Measurements from ENCODE around the gene TCF3. TPM values are rescaled to one million over a fixed set of nuclear protein-coding genes. Genes with fewer than 3 reads are reported as not detected.
A peak's percentile ranks its signal among the peaks of the same experiment; 100 is the strongest.

The TCF3 gene
- total and polyA plus RNA-seq, 4 donors, result 5.2 to 119 (median 12.8) TPM

- Histone ChIP-seq H3K27me3 (ENCODE audit: control insufficient read depth in 4 of 4, insufficient read depth in 4 of 4, low read length in 3 of 4) (no peaks in the 10 kb centered on the region), H3K9ac (ENCODE audit: low read depth in 1 of 2, low read length in 2 of 2) (peak overlapping the region; percentile 27 to 31), H3K4me1 (ENCODE audit: control insufficient read depth in 4 of 4, insufficient read depth in 4 of 4, low read length in 3 of 4) (peaks cover 3 to 8% (median 4%) of the 10 kb centered on the region in 4 donors), H3K4me3 (ENCODE audit: low read depth in 1 of 3, low read length in 3 of 3) (peak overlapping the region in 2 of 3 donors; percentile 45 to 97), H3K27ac (ENCODE audit: low read depth in 1 of 2, low read length in 2 of 2) (no peak overlapping the region), H3K9me3 (ENCODE audit: control insufficient read depth in 4 of 4, low read length in 3 of 4) (no peaks in the 10 kb centered on the region), H3K36me3 (ENCODE audit: control insufficient read depth in 4 of 4, insufficient read depth in 3 of 4, low read depth in 1 of 4, low read length in 3 of 4) (peaks cover 0 to 2% (median 0%) of the 10 kb centered on the region in 4 donors)
- 1% methylated on average over 101 of the region's 101 CpGs for whole genome bisulfite sequencing
- TF ChIP-seq SP1 (IDR thresholded peaks at IDR 0.05), result no peak
- no peak for TF ChIP-seq RAD21 (IDR thresholded peaks at IDR 0.05)
- TF ChIP-seq TAF1 (conservative IDR thresholded peaks at IDR 0.05), result no peak
- TF ChIP-seq NR2F2 (IDR thresholded peaks at IDR 0.05), result no peak
- TF ChIP-seq FOXA2 (IDR thresholded peaks at IDR 0.05), result no peak
- TF ChIP-seq, protein P1, sequence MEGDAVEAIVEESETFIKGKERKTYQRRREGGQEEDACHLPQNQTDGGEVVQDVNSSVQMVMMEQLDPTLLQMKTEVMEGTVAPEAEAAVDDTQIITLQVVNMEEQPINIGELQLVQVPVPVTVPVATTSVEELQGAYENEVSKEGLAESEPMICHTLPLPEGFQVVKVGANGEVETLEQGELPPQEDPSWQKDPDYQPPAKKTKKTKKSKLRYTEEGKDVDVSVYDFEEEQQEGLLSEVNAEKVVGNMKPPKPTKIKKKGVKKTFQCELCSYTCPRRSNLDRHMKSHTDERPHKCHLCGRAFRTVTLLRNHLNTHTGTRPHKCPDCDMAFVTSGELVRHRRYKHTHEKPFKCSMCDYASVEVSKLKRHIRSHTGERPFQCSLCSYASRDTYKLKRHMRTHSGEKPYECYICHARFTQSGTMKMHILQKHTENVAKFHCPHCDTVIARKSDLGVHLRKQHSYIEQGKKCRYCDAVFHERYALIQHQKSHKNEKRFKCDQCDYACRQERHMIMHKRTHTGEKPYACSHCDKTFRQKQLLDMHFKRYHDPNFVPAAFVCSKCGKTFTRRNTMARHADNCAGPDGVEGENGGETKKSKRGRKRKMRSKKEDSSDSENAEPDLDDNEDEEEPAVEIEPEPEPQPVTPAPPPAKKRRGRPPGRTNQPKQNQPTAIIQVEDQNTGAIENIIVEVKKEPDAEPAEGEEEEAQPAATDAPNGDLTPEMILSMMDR (IDR thresholded peaks at IDR 0.05; ENCODE audit: low read depth, low read length, missing input control), result no peak
- TF ChIP-seq HNF4A (conservative IDR thresholded peaks at IDR 0.05), result no peak
- peak; percentile 75 for DNase-seq (ENCODE audit: low spot score)
These were observed 685 bp downstream of the TCF3 start for GRCh38 chr19:1651568-1652291.

DNA sequence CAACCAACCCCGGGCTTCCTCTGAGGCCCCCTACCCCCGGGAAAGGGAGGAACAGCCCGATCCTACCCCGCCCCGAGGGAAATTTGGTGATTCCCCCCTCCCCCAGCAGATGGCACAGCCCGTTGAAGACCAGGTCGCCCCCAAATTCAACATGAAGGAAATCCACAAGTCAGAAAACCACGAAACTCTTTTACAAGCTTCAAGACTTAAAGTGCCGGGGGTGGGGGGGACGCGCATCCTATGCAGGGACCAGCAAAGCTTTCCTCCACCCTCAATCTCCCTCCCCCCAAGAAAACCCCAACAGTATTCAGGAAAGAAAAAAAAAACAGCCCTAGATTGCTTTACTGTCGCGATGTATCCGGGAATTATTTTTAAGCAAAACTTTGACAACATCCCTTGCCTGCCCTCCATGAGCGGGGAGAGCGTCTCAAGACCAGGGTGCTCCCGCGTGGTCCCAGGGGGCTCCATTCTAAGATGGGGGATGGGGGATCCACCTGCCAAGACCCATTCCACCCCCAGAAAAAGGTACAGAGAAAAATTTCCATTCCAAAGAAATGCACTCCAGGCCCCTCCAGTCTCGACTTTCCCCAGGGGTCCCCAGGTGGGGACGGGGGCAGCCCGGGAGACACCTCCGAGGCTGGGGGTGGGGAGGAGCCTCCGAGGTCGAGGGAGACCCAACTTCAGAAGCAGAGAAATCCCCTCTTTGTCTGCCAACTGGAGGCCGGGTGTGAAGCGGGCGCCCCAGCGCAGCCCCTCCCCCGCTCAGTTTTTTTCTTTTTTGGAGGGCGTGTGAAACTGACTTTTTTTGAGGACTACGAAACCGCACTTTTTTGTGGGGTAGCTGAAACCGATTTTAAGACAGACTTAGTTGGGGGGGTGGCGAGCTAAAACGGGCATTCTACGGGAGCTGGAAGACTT lies 1.5 kb downstream of the TCF3 start:
- no peaks in the 10 kb centered on the region for H3K9me3 ChIP-seq (ENCODE audit: control insufficient read depth in 4 of 4, low read length in 3 of 4)
- H3K9ac ChIP-seq (ENCODE audit: low read depth in 1 of 2, low read length in 2 of 2), result peak overlapping the region; percentile 27 to 31
- no peaks in the 10 kb centered on the region for H3K27me3 ChIP-seq (ENCODE audit: control insufficient read depth in 4 of 4, insufficient read depth in 4 of 4, low read length in 3 of 4)
- 34% methylated on average over 36 of the region's 36 CpGs for WGBS
- H3K4me1 ChIP-seq (ENCODE audit: control insufficient read depth in 4 of 4, insufficient read depth in 4 of 4, low read length in 3 of 4), result peaks cover 3 to 8% (median 4%) of the 10 kb centered on the region in 4 donors
- peaks cover 0 to 2% (median 0%) of the 10 kb centered on the region in 4 donors for H3K36me3 ChIP-seq (ENCODE audit: control insufficient read depth in 4 of 4, insufficient read depth in 3 of 4, low read depth in 1 of 4, low read length in 3 of 4)
- no peak overlapping the region for H3K27ac ChIP-seq (ENCODE audit: low read depth in 1 of 2, low read length in 2 of 2)
- TF ChIP-seq ATF3 (IDR thresholded peaks at IDR 0.05), result no peak
- TF ChIP-seq, protein P1 (IDR thresholded peaks at IDR 0.05; ENCODE audit: low read depth, low read length, missing input control), result no peak
- peak; percentile 66 for DNase-seq (ENCODE audit: low spot score)
- peak overlapping the region in 2 of 3 donors; percentile 45 to 97 for H3K4me3 ChIP-seq (ENCODE audit: low read depth in 1 of 3, low read length in 3 of 3)
